ENCODE data around the gene XPO6.

DNA sequence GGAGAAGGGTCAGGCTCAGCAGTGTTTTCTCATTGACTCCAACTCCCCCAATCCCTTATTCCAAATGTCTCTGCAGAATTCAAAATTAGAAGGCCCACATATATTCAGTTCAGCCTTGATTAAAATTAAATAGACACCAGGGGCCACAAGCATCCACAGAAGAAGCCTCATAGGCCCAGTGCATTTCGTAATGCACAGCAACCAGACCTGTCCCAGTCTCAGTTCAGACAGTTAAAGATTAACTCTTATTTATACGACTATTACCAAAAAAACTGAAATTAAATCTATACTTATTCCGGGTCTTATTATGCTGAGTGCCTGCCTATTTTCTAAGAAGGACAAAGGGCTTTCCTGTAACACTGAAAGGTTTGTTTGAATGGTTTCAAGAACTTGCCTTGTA is 106.5 kb downstream of the XPO6 start:
- TF ChIP-seq, protein P1, sequence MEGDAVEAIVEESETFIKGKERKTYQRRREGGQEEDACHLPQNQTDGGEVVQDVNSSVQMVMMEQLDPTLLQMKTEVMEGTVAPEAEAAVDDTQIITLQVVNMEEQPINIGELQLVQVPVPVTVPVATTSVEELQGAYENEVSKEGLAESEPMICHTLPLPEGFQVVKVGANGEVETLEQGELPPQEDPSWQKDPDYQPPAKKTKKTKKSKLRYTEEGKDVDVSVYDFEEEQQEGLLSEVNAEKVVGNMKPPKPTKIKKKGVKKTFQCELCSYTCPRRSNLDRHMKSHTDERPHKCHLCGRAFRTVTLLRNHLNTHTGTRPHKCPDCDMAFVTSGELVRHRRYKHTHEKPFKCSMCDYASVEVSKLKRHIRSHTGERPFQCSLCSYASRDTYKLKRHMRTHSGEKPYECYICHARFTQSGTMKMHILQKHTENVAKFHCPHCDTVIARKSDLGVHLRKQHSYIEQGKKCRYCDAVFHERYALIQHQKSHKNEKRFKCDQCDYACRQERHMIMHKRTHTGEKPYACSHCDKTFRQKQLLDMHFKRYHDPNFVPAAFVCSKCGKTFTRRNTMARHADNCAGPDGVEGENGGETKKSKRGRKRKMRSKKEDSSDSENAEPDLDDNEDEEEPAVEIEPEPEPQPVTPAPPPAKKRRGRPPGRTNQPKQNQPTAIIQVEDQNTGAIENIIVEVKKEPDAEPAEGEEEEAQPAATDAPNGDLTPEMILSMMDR (IDR thresholded peaks at IDR 0.05): no peak
- TF ChIP-seq POLR2A (IDR thresholded peaks at IDR 0.05): no peak
